SK-N-SH (cell line): ENCODE results near the gene MID1.

ENCODE experiments used
- CTCF ChIP-seq: fragments of 200-600 bp; sonication (generic); IDR thresholded peaks from 2 replicates; pipeline ENCODE4 v1.6.1; 2017; ENCODE audit warnings: antibody characterized with exemption, mild to moderate bottlenecking, moderate library complexity
- EZH2phosphoT487 ChIP-seq: fragments of 200-600 bp; sonication (generic); IDR thresholded peaks from 2 replicates; pipeline ENCODE4 v1.6.1; 2017; ENCODE audit warnings: low read depth, mixed run types, mild to moderate bottlenecking, antibody characterized with exemption, moderate library complexity, borderline replicate concordance
- GABPA ChIP-seq: IDR thresholded peaks from 2 replicates; pipeline ENCODE4 v1.4.0; 2012; ENCODE audit warnings: low read depth, mild to moderate bottlenecking
- NRF1 ChIP-seq: IDR thresholded peaks from 2 replicates; pipeline ENCODE4 v1.6.1; 2012; ENCODE audit warnings: low read depth, mild to moderate bottlenecking, low read length
- POLR2AphosphoS5 ChIP-seq: IDR thresholded peaks from 2 replicates; pipeline ENCODE4 v1.6.1; 2012; ENCODE audit warnings: low read depth, low read length
- REST ChIP-seq: IDR thresholded peaks from 2 replicates; pipeline ENCODE4 v1.6.1; 2012; ENCODE audit warnings: mild to moderate bottlenecking, low read depth, low read length, moderate library complexity
- RFX5 ChIP-seq: IDR thresholded peaks from 2 replicates; pipeline ENCODE4 v1.6.1; 2012; ENCODE audit warnings: mild to moderate bottlenecking, improper control_type of control experiment, low read length
- TEAD4 ChIP-seq: IDR thresholded peaks from 2 replicates; pipeline ENCODE4 v1.4.0; 2012; ENCODE audit warnings: mild to moderate bottlenecking, borderline replicate concordance; ENCODE audit not compliant: insufficient read depth

- TF ChIP-seq TEAD4 (no peak), EZH2phosphoT487 (no peak), CTCF (no peak), GABPA (no peak), NRF1 (no peak), POLR2AphosphoS5 (no peak), REST (no peak), RFX5 (no peak)
These were observed 107.6 kb downstream of the MID1 start for GRCh38 chrX:10512741-10513140.
